Body of pancreas (tissue), 4 donors: ENCODE measurements around the gene RPL41. TPM values are rescaled to one million over a fixed set of nuclear protein-coding genes. Genes with fewer than 3 reads are reported as not detected.
A peak's percentile ranks its signal among the peaks of the same experiment; 100 is the strongest.

ENCODE experiments used
- ATAC-seq: fragments of 150-250 bp; one replicate; pipeline ENCODE4 v1.9.1; 2016
- DNase-seq, 4 donors: peaks; one replicate each; pipeline ENCODE4 v3.0.0-alpha.2; 2019
- H3K27ac ChIP-seq, 4 donors: fragments of 200-600 bp; sonication (generic); 1 replicate in 3 of 4; 2 replicates in 1 of 4; pipeline versions ENCODE4 v1.5.1 to v1.6.1; 2016 to 2019; ENCODE audit warnings: mild to moderate bottlenecking in 1 of 4, mixed read lengths in 1 of 4, moderate library complexity in 1 of 4
- H3K27me3 ChIP-seq, 2 donors: fragments of 200-600 bp; sonication (generic); one replicate each; pipeline ENCODE4 v1.6.0; 2016; ENCODE audit warnings: mild to moderate bottlenecking in 1 of 2
- H3K36me3 ChIP-seq, 2 donors: fragments of 200-600 bp; sonication (generic); replicated peaks in 1 of 2; 2 replicates each; pipeline ENCODE4 v1.5.1; 2016; ENCODE audit warnings: low read depth in 2 of 2; ENCODE audit not compliant: insufficient read depth in 1 of 2
- H3K4me1 ChIP-seq: fragments of 200-600 bp; sonication (generic); one replicate; pipeline ENCODE4 v1.6.0; 2016
- H3K4me3 ChIP-seq, 2 donors: fragments of 200-600 bp; sonication (generic); 1 replicate in 1 of 2; 2 replicates in 1 of 2; pipeline ENCODE4 v1.5.1; 2016 to 2019
- H3K9me3 ChIP-seq, 3 donors: fragments of 200-600 bp; sonication (generic); 1 replicate in 2 of 3; 2 replicates in 1 of 3; pipeline ENCODE4 v1.5.1; 2016
- POLR2A ChIP-seq, 3 donors: fragments of 450-650 bp; IDR thresholded peaks; one replicate each; pipeline ENCODE4 v1.6.1; 2016; ENCODE audit warnings: antibody characterized with exemption in 3 of 3, mild to moderate bottlenecking in 2 of 3
- WGBS, 2 donors: methylation state at CpG; one replicate each; pipeline ENCODE4 v1.1.5; 2017; 5-methylcytosine and 5-hydroxymethylcytosine counted together
- intact Hi-C: fragments of 100-400 bp; cut with DNase I; formaldehyde crosslinking; loops from one replicate; pipeline ENCODE4 v1.15.1; 2023
- total RNA-seq, 2 donors: library from RNA; depleted of rRNA; stranded (reverse); fragments of >200 nt; gene quantifications; one replicate each; pipeline ENCODE4 v1.1.0, GENCODE V29; 2016
- TF ChIP-seq, protein P1 (sequence below), 7 experiments: fragments of 450-650 bp in 4 of 7; fragments of 200-600 bp in 3 of 7; sonication (generic) in 3 of 7; IDR thresholded peaks; one replicate each; pipeline ENCODE4 v1.5.1; 2016 to 2019; ENCODE audit warnings: antibody characterized with exemption in 7 of 7

RPL41 gene
- total RNA-seq, 2 donors from 2014 or later: 1,174 to 2,214 TPM

DNA sequence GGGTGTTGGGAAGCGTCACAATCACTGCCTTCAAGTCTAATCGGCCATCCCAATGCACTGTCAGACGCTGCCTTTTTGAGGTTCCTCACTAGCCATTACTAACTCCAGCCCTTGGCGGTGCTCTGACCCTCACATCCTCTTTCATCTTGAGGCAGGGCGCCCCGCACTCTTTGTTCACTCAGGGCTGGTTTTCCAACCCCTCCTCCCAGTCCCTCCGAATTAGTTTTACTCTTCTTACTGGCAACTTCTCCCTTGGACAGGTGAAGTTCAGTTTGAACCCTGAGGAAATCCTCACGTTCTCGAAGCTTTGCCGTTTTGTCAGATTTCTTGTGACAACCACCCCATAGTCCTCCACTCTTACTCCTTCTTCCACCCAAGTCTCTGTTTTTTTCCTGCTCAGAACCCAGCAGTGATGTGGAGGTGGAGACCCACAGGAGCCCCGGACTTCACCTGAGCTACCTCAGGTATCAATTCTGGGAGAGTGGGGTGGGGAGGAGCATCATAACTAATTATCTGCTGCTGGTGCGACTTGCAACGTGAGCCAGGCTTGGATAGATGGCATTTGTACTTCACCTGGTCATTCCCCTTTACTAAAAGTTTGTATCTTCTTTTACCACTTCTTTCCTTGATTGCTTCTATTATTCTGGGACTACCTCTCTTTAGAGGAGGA is 2.4 kb downstream of the RPL41 start:
- TF ChIP-seq POLR2A (IDR thresholded peaks at IDR 0.05): no peak
- intact Hi-C loops: no loop called here
- WGBS, 2 donors: 2 to 4% methylated on average over 12 to 13 of the region's 13 CpGs
- Histone ChIP-seq H3K9me3 (no peaks in the 10 kb centered on the region), H3K27ac (peak overlapping the region; percentile 77 to 97 (median 91)), H3K27me3 (no peaks in the 10 kb centered on the region), H3K4me3 (peak overlapping the region; percentile 1 to 25), H3K4me1 (peaks cover 23% of the 10 kb centered on the region), H3K36me3 (no peaks in the 10 kb centered on the region)
- DNase-seq (no peak), ATAC-seq (no peak)

DNA sequence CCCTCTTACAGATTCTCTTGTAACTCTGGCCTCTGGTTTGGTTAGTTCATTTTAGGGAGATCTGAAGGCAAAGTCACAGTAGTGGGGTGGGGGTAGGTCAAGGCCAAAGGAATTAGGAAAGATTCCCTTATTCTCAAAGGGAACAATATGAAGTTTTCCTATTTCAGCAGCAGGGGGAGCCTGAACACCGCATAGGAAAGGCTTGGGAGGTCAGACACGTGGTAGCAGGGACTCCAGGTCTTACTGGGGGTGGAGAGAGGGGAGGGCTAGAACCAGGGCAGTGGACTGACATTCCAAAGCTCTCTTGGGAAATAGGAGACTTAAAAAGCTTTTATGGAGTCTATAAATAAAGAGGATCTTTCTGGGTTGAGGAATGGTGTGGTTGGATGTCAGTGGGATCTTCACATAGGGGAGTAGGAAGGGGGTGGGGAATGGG is 2.9 kb downstream of the RPL41 start:
- Histone ChIP-seq H3K9me3 (no peaks in the 10 kb centered on the region), H3K4me1 (peaks cover 23% of the 10 kb centered on the region), H3K27ac (peak overlapping the region in 3 of 4 donors; percentile 77 to 97 (median 92)), H3K4me3 (no peak overlapping the region), H3K27me3 (no peaks in the 10 kb centered on the region), H3K36me3 (no peaks in the 10 kb centered on the region)
- WGBS, 2 donors: 0% methylated on average over 2 of the region's 2 CpGs
- DNase-seq (peak; percentile 75 to 88 (median 80)), ATAC-seq (peak; percentile 47)
- intact Hi-C loops: no loop called here
- TF ChIP-seq, protein P1, sequence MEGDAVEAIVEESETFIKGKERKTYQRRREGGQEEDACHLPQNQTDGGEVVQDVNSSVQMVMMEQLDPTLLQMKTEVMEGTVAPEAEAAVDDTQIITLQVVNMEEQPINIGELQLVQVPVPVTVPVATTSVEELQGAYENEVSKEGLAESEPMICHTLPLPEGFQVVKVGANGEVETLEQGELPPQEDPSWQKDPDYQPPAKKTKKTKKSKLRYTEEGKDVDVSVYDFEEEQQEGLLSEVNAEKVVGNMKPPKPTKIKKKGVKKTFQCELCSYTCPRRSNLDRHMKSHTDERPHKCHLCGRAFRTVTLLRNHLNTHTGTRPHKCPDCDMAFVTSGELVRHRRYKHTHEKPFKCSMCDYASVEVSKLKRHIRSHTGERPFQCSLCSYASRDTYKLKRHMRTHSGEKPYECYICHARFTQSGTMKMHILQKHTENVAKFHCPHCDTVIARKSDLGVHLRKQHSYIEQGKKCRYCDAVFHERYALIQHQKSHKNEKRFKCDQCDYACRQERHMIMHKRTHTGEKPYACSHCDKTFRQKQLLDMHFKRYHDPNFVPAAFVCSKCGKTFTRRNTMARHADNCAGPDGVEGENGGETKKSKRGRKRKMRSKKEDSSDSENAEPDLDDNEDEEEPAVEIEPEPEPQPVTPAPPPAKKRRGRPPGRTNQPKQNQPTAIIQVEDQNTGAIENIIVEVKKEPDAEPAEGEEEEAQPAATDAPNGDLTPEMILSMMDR (IDR thresholded peaks at IDR 0.05): peak; percentile 66 to 96 (median 90)
- no peak for TF ChIP-seq POLR2A (IDR thresholded peaks at IDR 0.05)

DNA sequence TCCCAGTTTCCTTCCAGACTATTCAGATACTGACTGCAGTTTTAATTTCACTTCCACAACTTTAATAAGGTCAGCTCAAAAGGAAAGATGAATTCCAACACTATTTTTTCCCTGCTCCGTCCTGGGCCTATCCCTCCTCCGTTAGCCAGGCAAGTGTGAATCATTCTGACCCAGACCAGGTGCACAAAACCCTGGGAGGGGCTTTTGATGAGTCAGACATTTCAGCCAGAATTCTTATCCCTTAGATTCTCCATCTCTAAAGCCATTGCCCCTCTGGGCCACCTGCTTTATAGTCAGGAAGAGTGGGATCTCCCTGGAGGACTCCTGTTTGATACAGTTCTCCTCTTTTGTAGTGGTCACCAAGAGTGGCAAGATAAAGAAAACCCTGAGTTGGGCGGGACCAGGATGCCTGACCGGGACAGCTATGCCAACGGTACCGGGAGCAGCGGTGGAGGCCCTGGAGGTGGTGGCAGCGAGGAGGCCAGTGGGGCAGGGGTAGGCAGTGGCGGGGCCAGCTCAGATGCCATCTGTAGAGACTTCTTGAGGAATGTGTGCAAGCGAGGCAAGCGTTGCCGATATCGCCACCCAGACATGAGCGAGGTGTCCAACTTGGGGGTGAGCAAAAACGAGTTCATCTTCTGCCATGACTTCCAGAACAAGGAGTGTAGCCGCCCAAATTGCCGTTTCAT is 3.9 kb downstream of the RPL41 start:
- ATAC-seq (no peak), DNase-seq (no peak)
- Histone ChIP-seq H3K4me1 (peaks cover 22% of the 10 kb centered on the region), H3K27me3 (no peaks in the 10 kb centered on the region), H3K36me3 (no peaks in the 10 kb centered on the region), H3K27ac (peak overlapping the region in 2 of 4 donors; percentile 92 to 97), H3K4me3 (no peak overlapping the region), H3K9me3 (no peaks in the 10 kb centered on the region)
- no peak for TF ChIP-seq POLR2A (IDR thresholded peaks at IDR 0.05)
- TF ChIP-seq, protein P1 (IDR thresholded peaks at IDR 0.05): no peak
- 81 to 90% methylated on average over 12 to 17 of the region's 17 CpGs for WGBS, 2 donors
- intact Hi-C loops: loop anchor here (2.0 kb wide), 1 partner anchor 66 kb away; no protein-coding TSS in a partner anchor

DNA sequence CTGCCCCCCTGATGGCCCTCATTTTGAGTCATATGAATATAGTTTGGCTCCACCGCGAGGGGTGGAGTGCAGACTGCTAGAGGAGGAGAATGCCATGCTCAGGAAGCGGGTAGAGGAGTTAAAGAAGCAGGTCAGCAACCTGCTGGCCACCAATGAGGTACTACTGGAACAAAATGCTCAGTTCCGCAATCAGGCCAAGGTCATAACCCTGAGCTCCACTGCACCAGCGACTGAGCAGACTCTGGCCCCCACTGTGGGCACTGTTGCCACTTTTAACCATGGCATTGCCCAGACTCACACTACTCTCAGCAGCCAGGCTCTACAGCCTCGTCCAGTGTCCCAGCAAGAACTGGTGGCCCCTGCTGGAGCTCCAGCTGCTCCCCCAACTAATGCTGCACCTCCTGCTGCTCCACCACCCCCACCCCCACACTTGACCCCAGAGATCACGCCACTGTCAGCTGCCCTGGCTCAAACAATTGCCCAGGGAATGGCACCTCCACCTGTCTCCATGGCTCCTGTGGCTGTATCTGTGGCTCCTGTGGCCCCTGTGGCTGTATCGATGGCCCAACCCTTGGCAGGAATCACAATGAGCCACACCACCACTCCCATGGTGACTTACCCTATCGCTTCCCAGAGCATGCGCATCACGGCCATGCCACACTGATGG is 4.9 kb downstream of the RPL41 start:
- Histone ChIP-seq H3K36me3 (no peaks in the 10 kb centered on the region), H3K27ac (no peak overlapping the region), H3K9me3 (no peaks in the 10 kb centered on the region), H3K27me3 (no peaks in the 10 kb centered on the region), H3K4me1 (peaks cover 27% of the 10 kb centered on the region), H3K4me3 (no peak overlapping the region)
- DNase-seq (no peak), ATAC-seq (no peak)
- intact Hi-C loops: loop anchor here (2.0 kb wide), 1 partner anchor 65 kb away; no protein-coding TSS in a partner anchor
- WGBS, 2 donors: 85 to 87% methylated on average over 10 to 11 of the region's 11 CpGs
- TF ChIP-seq, protein P1 (IDR thresholded peaks at IDR 0.05): no peak
- no peak for TF ChIP-seq POLR2A (IDR thresholded peaks at IDR 0.05)

DNA sequence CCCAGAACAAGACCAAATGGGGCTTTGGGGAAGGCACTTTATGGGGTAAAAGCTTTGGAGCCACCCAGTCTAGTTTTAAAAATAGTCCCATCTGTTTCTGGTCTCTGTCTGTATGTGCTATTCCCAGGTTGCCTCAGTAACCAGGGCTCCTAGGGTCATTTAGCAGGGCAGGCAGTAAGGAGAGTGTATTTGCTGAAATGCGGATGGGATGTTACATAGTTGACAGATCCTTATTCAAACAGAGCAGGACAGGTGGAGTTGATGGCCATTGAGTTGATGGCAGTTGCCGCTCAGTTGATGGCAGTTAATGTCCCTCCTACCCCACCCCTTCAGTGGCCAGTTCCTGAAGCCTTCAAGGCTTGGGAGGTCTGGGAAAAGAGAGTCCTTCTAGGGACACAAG is 6.2 kb downstream of the RPL41 start:
- Histone ChIP-seq H3K27me3 (no peaks in the 10 kb centered on the region), H3K9me3 (no peaks in the 10 kb centered on the region), H3K36me3 (no peaks in the 10 kb centered on the region), H3K4me3 (no peak overlapping the region), H3K4me1 (peaks cover 39% of the 10 kb centered on the region), H3K27ac (no peak overlapping the region)
- intact Hi-C loops: no loop called here
- no peak for ATAC-seq
- TF ChIP-seq, protein P1 (IDR thresholded peaks at IDR 0.05): no peak
- no peak for TF ChIP-seq POLR2A (IDR thresholded peaks at IDR 0.05)
- DNase-seq: no peak
- WGBS, 2 donors: 94 to 100% methylated on average over 2 of the region's 2 CpGs
